Measurements from ENCODE around the gene USP32.
A peak's percentile ranks its signal among the peaks of the same experiment; 100 is the strongest.

The USP32 gene

DNA sequence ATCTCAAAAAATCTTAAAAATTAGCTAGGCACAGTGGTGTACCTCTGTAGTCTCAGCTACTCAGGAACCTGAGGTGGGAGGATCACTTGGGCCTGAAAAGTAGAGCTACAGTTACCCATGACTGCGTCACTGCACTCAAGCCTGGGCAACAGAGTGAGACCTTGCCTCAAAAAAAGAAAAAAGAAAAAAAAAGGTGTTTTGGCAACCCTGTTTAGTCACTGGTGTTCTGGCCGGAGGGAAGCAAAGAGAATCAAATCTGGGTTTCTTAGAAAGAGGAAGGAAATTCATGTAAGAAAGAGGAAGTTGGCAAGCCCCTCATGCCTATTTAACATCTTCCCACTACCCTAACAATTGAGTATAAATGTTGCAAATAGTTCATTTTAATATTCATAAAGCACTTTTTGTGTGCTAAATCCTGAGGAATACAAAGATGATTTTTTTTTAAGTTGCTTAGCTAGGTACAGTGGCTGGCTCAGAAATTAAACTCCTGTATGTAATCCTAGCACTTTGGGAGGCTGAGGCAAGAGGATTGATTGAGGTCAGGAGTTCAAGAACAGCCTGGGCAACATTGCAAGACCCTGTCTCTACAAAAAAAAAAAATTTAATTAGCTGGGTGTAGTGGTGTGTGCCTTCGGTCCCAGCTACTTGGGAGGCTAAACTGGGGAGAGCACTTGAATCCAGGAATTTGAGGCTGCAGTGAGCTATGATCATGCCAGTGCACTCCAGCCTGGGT is 6.5 kb upstream of the USP32 start:
- TF ChIP-seq, protein P1, sequence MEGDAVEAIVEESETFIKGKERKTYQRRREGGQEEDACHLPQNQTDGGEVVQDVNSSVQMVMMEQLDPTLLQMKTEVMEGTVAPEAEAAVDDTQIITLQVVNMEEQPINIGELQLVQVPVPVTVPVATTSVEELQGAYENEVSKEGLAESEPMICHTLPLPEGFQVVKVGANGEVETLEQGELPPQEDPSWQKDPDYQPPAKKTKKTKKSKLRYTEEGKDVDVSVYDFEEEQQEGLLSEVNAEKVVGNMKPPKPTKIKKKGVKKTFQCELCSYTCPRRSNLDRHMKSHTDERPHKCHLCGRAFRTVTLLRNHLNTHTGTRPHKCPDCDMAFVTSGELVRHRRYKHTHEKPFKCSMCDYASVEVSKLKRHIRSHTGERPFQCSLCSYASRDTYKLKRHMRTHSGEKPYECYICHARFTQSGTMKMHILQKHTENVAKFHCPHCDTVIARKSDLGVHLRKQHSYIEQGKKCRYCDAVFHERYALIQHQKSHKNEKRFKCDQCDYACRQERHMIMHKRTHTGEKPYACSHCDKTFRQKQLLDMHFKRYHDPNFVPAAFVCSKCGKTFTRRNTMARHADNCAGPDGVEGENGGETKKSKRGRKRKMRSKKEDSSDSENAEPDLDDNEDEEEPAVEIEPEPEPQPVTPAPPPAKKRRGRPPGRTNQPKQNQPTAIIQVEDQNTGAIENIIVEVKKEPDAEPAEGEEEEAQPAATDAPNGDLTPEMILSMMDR (IDR thresholded peaks at IDR 0.05; ENCODE audit: borderline replicate concordance, insufficient read depth, low read depth, low read length), result no peak

DNA sequence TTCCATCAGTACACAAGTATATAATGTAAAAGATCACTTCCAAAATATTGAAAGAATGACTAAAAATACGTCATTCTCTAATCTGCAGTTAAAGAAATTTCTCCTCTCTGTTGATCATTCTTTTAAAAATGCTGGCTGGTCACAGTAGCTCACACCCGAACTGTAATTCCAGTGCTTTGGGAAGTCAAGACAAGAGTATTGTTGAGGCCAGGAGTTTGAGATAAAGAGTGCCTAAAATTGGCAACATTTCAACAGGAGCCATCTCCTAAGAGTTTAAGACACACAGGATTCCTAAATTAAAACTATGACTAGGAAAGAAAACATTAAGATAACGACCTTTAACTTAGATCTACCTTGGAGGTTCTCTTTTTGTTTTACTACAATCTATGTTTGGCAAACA is 4.5 kb upstream of the USP32 start:
- TF ChIP-seq, protein P1 (IDR thresholded peaks at IDR 0.05; ENCODE audit: borderline replicate concordance, insufficient read depth, low read depth, low read length), result no peak
- no peak overlapping the region for H3K4me3 ChIP-seq (ENCODE audit: low read depth, low read length)

More for the DNA sequence above, 6.5 kb upstream of the USP32 start:
- no peak overlapping the region for H3K4me3 ChIP-seq (ENCODE audit: low read depth, low read length)

DNA sequence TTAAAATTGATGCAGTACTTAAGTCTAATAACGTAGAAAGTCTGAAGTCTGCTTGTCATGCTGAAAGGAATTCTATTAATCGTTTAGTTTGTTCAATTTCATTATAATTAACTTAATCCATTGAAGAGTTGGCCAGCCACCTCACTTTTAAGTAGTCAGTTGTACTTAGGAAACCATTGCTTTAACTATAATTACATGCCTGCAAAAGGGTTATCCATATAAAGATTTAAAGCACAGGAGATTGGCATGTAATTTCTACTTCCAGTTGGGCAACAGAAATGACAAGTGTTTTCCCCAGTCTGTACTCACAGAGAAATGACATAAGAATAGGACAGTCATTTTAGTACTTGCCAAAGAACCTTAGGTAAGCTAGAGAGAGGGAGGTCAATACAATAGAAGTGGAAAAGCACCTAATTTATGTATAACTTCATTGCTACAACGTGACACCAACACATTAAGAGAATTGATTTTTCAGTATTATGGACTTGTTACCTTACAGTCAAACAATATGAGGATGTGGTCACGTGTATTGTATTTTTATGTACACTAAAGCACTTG is 3.7 kb upstream of the USP32 start:
- TF ChIP-seq, protein P1 (IDR thresholded peaks at IDR 0.05; ENCODE audit: borderline replicate concordance, insufficient read depth, low read depth, low read length), result no peak
- H3K4me3 ChIP-seq (ENCODE audit: low read depth, low read length), result no peak overlapping the region

DNA sequence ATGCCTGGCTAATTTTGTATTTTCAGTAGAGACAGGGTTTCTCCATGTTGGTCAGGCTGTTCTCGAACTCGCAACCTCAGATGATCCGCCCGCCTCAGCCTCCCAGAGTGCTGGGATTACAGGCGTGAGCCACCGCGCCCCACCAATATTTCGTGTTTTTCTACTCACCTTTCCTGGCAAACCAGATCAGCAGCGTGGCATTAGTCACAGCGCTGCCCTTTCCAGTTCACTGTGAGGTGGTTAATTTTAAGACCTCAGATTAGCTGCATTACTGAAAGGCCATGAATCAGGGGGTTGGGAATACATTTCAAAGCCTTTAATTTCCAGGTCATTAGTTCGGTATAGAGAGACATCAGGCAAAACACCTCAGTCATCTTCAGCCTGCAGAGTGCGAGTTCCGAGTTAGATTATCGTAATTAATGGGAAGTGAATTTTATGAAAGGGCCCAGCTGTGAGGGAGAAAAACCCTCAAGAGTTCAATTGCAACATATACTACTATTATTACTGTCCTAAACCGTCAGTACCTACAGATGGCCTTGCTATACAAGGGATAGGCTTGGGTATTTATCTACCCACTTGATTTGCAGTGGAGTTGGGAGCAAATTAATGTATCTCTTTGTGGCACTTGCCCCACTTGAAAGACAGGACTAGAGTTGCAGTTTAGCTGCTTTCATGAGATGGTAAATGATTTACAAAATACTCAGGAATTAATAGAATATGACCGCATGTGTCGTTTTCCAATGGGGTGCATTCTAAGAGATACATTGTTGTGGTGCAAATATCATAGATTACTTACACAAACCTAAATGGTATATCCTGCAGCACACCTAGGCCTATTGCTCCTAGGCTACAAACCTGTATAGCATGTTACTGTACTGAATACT is 2.1 kb upstream of the USP32 start:
- TF ChIP-seq, protein P1 (IDR thresholded peaks at IDR 0.05; ENCODE audit: borderline replicate concordance, insufficient read depth, low read depth, low read length), result no peak
- H3K4me3 ChIP-seq (ENCODE audit: low read depth, low read length), result no peak overlapping the region

DNA sequence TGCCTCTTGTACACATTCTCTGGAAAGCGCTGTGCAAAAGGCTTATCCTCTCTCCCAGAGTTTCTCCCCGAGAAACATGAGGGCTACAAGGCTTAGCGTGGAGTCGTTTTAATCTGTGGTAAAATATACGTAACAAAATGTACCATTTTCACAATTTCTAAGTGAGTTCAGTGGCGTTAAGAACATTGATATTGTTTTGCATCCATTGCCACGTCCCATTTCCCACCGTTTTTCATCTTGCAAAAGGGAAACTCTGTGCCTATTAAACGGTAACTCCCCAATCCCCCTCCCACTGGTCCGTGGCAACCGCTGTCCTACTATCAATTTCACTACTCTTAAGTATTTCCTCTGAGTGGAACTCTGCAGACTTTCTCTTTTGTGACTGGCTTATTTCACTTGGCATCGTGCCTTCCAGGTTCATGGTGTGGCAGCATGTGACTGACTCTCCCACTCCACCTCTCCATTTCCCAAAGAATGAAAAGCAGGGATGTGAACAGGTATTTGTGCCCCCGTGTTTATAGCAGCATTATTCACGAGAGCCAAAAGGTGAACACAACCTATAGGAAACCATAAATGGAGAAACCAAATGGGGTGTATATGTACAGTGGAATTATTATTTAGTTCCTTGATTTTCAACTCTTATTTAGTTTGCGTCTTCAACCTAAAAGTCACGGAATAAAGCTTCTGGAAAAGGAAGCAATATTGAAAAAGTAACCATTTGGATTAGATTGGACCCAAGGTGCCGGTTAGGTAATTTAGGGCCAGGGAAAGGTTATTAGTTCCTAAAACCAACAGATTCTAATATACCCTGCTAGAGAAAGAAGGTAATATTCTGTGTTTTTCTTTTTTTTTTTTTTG is 1.1 kb upstream of the USP32 start:
- TF ChIP-seq, protein P1 (IDR thresholded peaks at IDR 0.05; ENCODE audit: borderline replicate concordance, insufficient read depth, low read depth, low read length), result no peak
- H3K4me3 ChIP-seq (ENCODE audit: low read depth, low read length), result peak overlapping the region; percentile 69

DNA sequence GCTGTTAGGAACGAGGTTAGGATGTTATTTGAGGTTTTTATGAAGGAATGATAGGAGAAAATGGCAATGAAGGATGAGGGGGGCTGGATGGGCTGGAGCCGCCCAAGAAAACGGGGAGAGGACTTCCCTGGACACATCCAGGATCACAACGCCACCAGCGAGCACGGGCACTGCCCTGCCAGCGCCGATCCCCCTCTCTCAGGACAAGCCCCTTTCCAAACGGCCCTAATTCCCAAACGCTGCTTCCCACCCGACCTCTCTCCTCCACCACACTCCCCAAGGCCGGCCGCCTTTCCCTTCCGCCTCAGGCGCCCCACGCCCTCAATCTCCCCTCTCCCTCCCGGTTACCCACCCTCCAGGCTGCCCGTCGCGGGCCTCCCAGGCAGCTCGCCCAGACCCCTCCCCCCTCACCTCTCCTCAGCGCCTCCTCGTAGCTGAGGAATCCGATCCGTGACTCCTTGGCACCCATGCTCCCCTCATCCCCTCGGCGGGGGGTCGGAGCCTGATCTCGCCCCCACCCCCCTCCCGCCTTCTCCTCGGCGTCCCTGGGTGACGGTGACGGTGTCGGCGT is 377 bp downstream of the USP32 start:
- TF ChIP-seq, protein P1 (IDR thresholded peaks at IDR 0.05; ENCODE audit: borderline replicate concordance, insufficient read depth, low read depth, low read length), result no peak

More for the DNA sequence above, 377 bp downstream of the USP32 start:
- peak overlapping the region; percentile 69 for H3K4me3 ChIP-seq (ENCODE audit: low read depth, low read length)
